GM12878 (cell line): ENCODE results near the gene CACNA1B. TPM values are rescaled to one million over a fixed set of nuclear protein-coding genes. Genes with fewer than 3 reads are reported as not detected.

Source experiments
- ASH2L ChIP-seq: fragments of 300-600, 200-600 bp; sonication (generic); IDR thresholded peaks from 2 replicates; pipeline ENCODE4 v1.6.1; 2017; ENCODE audit warnings: low read depth, mild to moderate bottlenecking, borderline replicate concordance
- BCL11A ChIP-seq: IDR thresholded peaks from 2 replicates; pipeline ENCODE4 v1.6.1; 2011; ENCODE audit warnings: low read depth, low read length
- EZH2 ChIP-seq: IDR thresholded peaks from 2 replicates; pipeline ENCODE4 v1.6.1; 2012; ENCODE audit warnings: low read depth, mild to moderate bottlenecking, control low read depth, inconsistent platforms, low read length, borderline replicate concordance; ENCODE audit not compliant: control insufficient read depth
- HDAC6 ChIP-seq: fragments of 200-600 bp; sonication (generic); IDR thresholded peaks from one replicate; pipeline ENCODE4 v1.8.0; 2017; ENCODE audit warnings: antibody characterized with exemption; ENCODE audit not compliant: unreplicated experiment
- KDM1A ChIP-seq: fragments of 200-600 bp; sonication (generic); IDR thresholded peaks from 2 replicates; pipeline ENCODE4 v1.6.1; 2016; ENCODE audit warnings: borderline replicate concordance
- MEF2B ChIP-seq: fragments of 450-650 bp; IDR thresholded peaks from 2 replicates; pipeline ENCODE4 v1.6.1; 2018; ENCODE audit warnings: mild to moderate bottlenecking, moderate library complexity; ENCODE audit not compliant: partially characterized antibody, poor library complexity, severe bottlenecking
- MYB ChIP-seq: fragments of 150-350 bp; IDR thresholded peaks from 2 replicates; pipeline ENCODE4 v1.6.1; 2014; ENCODE audit warnings: mild to moderate bottlenecking, low read depth, low read length, borderline replicate concordance
- NFYB ChIP-seq: IDR thresholded peaks from 2 replicates; pipeline ENCODE4 v1.6.1; 2011; ENCODE audit warnings: low read depth, mild to moderate bottlenecking, low read length, improper control_type of control experiment, moderate library complexity; ENCODE audit not compliant: insufficient read depth
- NR2C2 ChIP-seq: IDR thresholded peaks from 2 replicates; pipeline ENCODE4 v1.6.1; 2011; ENCODE audit warnings: borderline replicate concordance, low read depth; ENCODE audit not compliant: control insufficient read depth, insufficient read length
- PAX8 ChIP-seq: fragments of 450-650 bp; IDR thresholded peaks from 2 replicates; pipeline ENCODE4 v1.6.1; 2017; ENCODE audit warnings: mild to moderate bottlenecking, moderate library complexity
- RELA ChIP-seq: fragments of 450-650 bp; IDR thresholded peaks from 2 replicates; pipeline ENCODE4 v1.8.0; 2014; ENCODE audit warnings: borderline replicate concordance; ENCODE audit not compliant: partially characterized antibody
- SMARCA5 ChIP-seq: fragments of 450-650 bp; IDR thresholded peaks from 2 replicates; pipeline ENCODE4 v1.6.1; 2017; ENCODE audit warnings: mild to moderate bottlenecking
- WRNIP1 ChIP-seq: IDR thresholded peaks from 2 replicates; pipeline ENCODE4 v1.6.1; 2011; ENCODE audit warnings: low read depth, low read length, improper control_type of control experiment, borderline replicate concordance
- ZNF274 ChIP-seq: IDR thresholded peaks from one replicate; pipeline ENCODE4 v1.8.0; 2011; ENCODE audit not compliant: insufficient read length, insufficient read depth
- polyA plus RNA-seq, 11 experiments: library from polyadenylated mRNA; depleted of rRNA in 4 of 11; unstranded in 6 of 11; stranded (reverse) in 5 of 11; fragments of >200 nt; fragmentation: Nextera tagmentation in 4 of 11; fragmentation: Illumina TruSeq in 1 of 11; extraction: Ambion mirVana in 4 of 11; extraction: Trizol in 1 of 11; gene quantifications; 1 replicate in 1 of 11; 2 replicates in 10 of 11; pipeline versions ENCODE4 v1.2.1 to v1.2.3, GENCODE V29; 2011 to 2016; ENCODE audit warnings: inconsistent platforms in 2 of 11, missing spikeins in 2 of 11, low read depth in 1 of 11
- total RNA-seq, 4 experiments: library from RNA; depleted of rRNA in 3 of 4; stranded (reverse); fragments of >200 nt in 3 of 4; fragmentation: Illumina TruSeq in 1 of 4; extraction: Trizol in 1 of 4; gene quantifications; 2 replicates each; pipeline versions ENCODE4 v1.2.1 to v1.2.3, GENCODE V29; 2013 to 2021
- TF ChIP-seq, protein P1 (sequence below): fragments of 450-650 bp; conservative IDR thresholded peaks from 2 replicates; pipeline ENCODE4 v1.6.1; 2017; ENCODE audit warnings: mild to moderate bottlenecking, moderate library complexity
- TF ChIP-seq, protein P2 (sequence below): IDR thresholded peaks from 2 replicates; pipeline ENCODE4 v1.6.1; 2011; ENCODE audit warnings: mild to moderate bottlenecking, low read depth, low read length, moderate library complexity; ENCODE audit not compliant: insufficient replicate concordance

The CACNA1B gene
- total and polyA plus RNA-seq, 10 of the 15 experiments (the other 5 are each of a cell fraction or from before 2014, with no cell fraction given) = 0.01 to 0.03 (median 0.01) TPM; not detected in 7

DNA sequence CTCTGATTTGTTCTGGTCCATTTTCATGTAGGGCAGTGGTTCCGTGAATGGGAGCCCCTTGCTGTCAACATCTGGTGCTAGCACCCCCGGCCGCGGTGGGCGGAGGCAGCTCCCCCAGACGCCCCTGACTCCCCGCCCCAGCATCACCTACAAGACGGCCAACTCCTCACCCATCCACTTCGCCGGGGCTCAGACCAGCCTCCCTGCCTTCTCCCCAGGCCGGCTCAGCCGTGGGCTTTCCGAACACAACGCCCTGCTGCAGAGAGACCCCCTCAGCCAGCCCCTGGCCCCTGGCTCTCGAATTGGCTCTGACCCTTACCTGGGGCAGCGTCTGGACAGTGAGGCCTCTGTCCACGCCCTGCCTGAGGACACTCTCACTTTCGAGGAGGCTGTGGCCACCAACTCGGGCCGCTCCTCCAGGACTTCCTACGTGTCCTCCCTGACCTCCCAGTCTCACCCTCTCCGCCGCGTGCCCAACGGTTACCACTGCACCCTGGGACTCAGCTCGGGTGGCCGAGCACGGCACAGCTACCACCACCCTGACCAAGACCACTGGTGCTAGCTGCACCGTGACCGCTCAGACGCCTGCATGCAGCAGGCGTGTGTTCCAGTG lies 244.0 kb downstream of the CACNA1B start (continued):
- no peak for TF ChIP-seq BCL11A
- no peak for TF ChIP-seq WRNIP1
- TF ChIP-seq MEF2B = no peak
- no peak for TF ChIP-seq EZH2
- TF ChIP-seq, protein P1, sequence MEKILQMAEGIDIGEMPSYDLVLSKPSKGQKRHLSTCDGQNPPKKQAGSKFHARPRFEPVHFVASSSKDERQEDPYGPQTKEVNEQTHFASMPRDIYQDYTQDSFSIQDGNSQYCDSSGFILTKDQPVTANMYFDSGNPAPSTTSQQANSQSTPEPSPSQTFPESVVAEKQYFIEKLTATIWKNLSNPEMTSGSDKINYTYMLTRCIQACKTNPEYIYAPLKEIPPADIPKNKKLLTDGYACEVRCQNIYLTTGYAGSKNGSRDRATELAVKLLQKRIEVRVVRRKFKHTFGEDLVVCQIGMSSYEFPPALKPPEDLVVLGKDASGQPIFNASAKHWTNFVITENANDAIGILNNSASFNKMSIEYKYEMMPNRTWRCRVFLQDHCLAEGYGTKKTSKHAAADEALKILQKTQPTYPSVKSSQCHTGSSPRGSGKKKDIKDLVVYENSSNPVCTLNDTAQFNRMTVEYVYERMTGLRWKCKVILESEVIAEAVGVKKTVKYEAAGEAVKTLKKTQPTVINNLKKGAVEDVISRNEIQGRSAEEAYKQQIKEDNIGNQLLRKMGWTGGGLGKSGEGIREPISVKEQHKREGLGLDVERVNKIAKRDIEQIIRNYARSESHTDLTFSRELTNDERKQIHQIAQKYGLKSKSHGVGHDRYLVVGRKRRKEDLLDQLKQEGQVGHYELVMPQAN = no peak
- no peak for TF ChIP-seq KDM1A
- no peak for TF ChIP-seq ZNF274
- no peak for TF ChIP-seq PAX8
- no peak for TF ChIP-seq MYB
- TF ChIP-seq NR2C2 = no peak
- no peak for TF ChIP-seq NFYB
- TF ChIP-seq RELA = no peak
- no peak for TF ChIP-seq ASH2L
- TF ChIP-seq HDAC6 = no peak
- TF ChIP-seq, protein P2, sequence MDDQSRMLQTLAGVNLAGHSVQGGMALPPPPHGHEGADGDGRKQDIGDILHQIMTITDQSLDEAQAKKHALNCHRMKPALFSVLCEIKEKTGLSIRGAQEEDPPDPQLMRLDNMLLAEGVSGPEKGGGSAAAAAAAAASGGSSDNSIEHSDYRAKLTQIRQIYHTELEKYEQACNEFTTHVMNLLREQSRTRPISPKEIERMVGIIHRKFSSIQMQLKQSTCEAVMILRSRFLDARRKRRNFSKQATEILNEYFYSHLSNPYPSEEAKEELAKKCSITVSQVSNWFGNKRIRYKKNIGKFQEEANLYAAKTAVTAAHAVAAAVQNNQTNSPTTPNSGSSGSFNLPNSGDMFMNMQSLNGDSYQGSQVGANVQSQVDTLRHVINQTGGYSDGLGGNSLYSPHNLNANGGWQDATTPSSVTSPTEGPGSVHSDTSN = no peak
- no peak for TF ChIP-seq SMARCA5
